Nephron progenitor cell (in vitro differentiated cells): ENCODE measurements around the gene TM9SF4.

Source experiments
- DNase-seq: peaks from one replicate; pipeline ENCODE4 v3.0.0; 2021
- H3K27ac Mint-ChIP-seq: 2 replicates; pipeline ENCODE4 v1.8.0; 2021; ENCODE audit warnings: mild to moderate bottlenecking, moderate library complexity, mixed read lengths
- H3K27me3 Mint-ChIP-seq: 2 replicates; pipeline ENCODE4 v1.8.0; 2021; ENCODE audit warnings: mild to moderate bottlenecking, low read depth, mixed read lengths; ENCODE audit not compliant: poor library complexity
- H3K36me3 Mint-ChIP-seq: 2 replicates; pipeline ENCODE4 v1.8.0; 2021; ENCODE audit warnings: low read depth, mixed read lengths
- H3K4me1 Mint-ChIP-seq: 2 replicates; pipeline ENCODE4 v1.8.0; 2021; ENCODE audit warnings: mixed read lengths
- H3K4me3 Mint-ChIP-seq: 2 replicates; pipeline ENCODE4 v1.8.0; 2021; ENCODE audit warnings: mild to moderate bottlenecking, moderate library complexity, mixed read lengths
- H3K9me3 Mint-ChIP-seq: 2 replicates; pipeline ENCODE4 v1.8.0; 2021; ENCODE audit warnings: mild to moderate bottlenecking, moderate library complexity, mixed read lengths
- TF ChIP-seq, protein P1 (sequence below): fragments of 200-600 bp; sonication (generic); IDR thresholded peaks from 2 replicates; pipeline ENCODE4 v1.5.0; 2021; ENCODE audit warnings: antibody characterized with exemption

Gene TM9SF4

DNA sequence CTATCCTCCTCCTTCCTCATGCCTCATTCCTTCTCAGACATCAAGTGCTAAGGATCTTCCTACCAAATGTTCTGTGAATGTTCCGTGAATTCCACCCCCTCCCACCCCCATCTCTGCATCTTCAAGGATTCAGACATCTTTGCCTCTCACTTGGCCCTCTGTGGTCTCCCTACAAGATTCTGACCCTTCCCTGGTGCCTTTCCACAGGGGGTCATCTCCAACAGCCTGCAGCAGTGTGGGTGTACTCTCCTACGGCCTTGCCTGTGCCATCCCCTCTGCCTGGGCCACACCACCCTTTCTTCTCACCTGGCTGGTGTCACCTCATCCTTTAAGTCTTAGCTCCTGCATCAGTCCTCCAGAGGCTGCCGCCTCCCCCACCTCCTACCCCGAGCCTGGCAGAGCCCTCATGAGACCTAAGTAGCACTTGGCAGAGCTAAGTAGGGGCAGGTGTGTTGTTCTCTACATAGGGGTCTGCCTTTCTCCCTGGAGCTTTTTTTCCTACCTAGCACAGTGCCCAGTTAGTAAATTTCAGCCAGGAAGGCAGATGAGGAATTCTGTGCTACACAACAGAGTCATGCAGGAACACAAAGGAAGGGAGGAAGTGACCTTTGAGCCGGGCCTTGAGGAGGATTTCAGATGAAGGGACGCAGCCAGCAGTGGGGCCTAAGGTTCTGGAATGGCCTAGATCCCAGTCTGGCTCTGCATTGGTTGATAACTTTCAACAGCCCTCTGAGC is 43.1 kb downstream of the TM9SF4 start:
- H3K4me3 Mint-ChIP-seq, result no peak overlapping the region
- no peaks in the 10 kb centered on the region for H3K9me3 Mint-ChIP-seq
- peaks cover 3% of the 10 kb centered on the region for H3K27me3 Mint-ChIP-seq
- peaks cover 67% of the 10 kb centered on the region for H3K36me3 Mint-ChIP-seq
- H3K4me1 Mint-ChIP-seq, result peaks cover 22% of the 10 kb centered on the region
- no peak overlapping the region for H3K27ac Mint-ChIP-seq
- no peak for DNase-seq
- TF ChIP-seq, protein P1, sequence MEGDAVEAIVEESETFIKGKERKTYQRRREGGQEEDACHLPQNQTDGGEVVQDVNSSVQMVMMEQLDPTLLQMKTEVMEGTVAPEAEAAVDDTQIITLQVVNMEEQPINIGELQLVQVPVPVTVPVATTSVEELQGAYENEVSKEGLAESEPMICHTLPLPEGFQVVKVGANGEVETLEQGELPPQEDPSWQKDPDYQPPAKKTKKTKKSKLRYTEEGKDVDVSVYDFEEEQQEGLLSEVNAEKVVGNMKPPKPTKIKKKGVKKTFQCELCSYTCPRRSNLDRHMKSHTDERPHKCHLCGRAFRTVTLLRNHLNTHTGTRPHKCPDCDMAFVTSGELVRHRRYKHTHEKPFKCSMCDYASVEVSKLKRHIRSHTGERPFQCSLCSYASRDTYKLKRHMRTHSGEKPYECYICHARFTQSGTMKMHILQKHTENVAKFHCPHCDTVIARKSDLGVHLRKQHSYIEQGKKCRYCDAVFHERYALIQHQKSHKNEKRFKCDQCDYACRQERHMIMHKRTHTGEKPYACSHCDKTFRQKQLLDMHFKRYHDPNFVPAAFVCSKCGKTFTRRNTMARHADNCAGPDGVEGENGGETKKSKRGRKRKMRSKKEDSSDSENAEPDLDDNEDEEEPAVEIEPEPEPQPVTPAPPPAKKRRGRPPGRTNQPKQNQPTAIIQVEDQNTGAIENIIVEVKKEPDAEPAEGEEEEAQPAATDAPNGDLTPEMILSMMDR, result no peak

DNA sequence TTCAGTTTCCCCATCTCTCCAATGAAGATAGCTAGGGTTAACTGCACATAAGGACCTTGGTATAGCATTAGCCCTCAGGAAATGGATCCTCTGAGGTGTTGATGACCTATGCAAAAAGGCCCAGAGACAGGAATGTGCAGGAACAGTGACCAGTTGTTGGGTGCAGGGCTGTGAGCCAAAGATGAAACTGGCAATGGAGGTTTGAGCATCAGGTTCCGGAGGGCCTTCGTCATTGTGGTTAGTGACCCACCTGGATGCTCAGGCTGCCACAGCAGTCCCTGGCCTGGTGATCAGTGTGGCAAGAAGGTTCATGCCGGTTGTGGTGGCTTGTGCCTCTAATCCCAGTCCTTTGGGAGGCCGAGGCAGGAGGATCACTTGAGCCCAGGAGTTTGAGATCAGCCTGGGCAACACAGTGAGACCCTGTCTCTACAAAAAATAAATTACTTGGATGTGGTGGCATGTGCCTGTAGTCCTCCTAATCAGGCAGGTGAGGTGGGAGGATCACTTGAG is 43.7 kb downstream of the TM9SF4 start:
- no peaks in the 10 kb centered on the region for H3K9me3 Mint-ChIP-seq
- TF ChIP-seq, protein P1, result no peak
- no peak overlapping the region for H3K4me3 Mint-ChIP-seq
- DNase-seq, result no peak
- peaks cover 67% of the 10 kb centered on the region for H3K36me3 Mint-ChIP-seq
- no peak overlapping the region for H3K27ac Mint-ChIP-seq
- H3K4me1 Mint-ChIP-seq, result peaks cover 22% of the 10 kb centered on the region
- H3K27me3 Mint-ChIP-seq, result peaks cover 3% of the 10 kb centered on the region

DNA sequence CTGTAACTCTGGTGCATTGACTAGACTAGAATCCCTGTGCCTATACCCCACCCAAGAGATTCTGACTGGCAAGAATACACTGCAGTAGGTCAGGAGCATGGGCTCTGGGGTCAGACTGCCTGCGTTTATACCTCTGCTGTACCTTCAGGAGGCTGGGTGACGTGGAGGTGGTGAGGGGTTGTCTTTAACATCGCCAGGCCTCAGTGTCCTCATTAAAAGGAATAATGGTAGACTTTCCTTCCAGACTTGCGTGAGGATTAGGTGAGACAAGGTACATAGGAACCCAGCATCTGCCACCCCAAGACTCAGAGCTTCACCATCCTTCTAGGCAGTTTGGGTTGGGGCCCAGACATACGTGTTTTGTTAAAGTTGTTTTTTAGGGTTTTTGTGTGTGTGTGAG is 44.3 kb downstream of the TM9SF4 start:
- no peak for DNase-seq
- Mint-ChIP-seq H3K4me3 (no peak overlapping the region), H3K4me1 (peaks cover 22% of the 10 kb centered on the region), H3K27ac (peak overlapping the region; percentile 39), H3K9me3 (no peaks in the 10 kb centered on the region), H3K36me3 (peaks cover 69% of the 10 kb centered on the region), H3K27me3 (peaks cover 3% of the 10 kb centered on the region)
- TF ChIP-seq, protein P1, result no peak

DNA sequence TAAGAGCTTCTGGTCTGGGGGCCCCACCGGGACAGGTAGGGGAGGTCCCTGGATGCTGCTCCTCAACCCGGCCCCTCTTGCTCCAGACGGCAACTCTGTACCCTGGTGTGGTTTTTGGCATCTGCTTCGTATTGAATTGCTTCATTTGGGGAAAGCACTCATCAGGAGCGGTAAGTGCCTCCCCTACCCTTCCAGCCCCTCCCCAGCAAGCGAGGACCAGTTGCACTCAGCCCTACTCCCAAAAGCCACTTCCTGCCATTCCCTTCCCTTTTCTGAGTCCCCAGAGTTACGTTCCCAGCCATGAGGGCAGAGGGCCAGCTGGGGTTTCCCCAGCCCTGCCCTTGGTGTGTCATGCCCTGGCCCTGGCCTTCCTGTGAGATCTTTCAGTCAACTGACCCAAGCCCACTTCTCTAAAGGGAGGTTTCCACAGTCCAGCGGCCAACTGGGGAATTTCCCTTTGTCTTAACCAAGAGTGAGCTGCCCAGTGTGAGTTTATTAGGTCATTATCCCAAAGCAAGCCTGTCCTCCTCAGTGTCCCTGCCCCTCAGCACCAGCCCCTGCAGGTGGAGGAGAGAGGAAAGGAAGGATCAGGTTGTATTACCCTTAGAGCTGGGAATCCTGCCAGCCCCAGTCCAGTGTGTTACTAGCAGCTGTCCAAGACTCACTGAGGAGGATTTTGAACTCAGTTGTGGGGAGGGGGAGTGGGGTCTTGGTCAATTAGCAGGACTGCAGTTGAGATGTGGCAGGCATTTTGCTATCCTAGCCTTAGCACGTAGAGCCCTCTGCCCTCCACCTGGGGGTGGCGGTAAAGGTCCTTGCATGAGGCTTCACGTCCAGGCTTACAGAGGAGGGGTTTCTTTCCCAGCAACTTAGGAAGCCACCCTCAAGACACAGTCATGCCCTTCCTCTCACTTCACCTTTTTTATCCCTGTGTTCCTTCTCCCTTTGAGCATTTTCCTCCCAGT is 45.8 kb downstream of the TM9SF4 start:
- H3K4me1 Mint-ChIP-seq, result peaks cover 22% of the 10 kb centered on the region
- no peak overlapping the region for H3K4me3 Mint-ChIP-seq
- peaks cover 72% of the 10 kb centered on the region for H3K36me3 Mint-ChIP-seq
- H3K27me3 Mint-ChIP-seq, result peaks cover 3% of the 10 kb centered on the region
- TF ChIP-seq, protein P1, result peak; percentile 48
- H3K27ac Mint-ChIP-seq, result peak overlapping the region; percentile 98
- peak; percentile 59 for DNase-seq
- no peaks in the 10 kb centered on the region for H3K9me3 Mint-ChIP-seq

DNA sequence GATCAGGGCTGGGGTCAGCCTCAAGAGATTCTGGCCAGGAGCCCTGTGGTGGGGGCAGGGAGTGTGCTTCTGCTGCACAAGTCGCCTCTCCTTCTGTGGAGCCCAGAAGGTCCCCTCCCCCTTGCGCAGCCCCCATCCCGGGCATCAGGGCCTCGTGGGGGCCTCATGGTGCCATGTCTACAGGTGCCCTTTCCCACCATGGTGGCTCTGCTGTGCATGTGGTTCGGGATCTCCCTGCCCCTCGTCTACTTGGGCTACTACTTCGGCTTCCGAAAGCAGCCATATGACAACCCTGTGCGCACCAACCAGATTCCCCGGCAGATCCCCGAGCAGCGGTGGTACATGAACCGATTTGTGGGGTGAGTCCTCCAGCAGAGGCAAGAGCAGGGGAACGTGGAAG is 48.1 kb downstream of the TM9SF4 start:
- Mint-ChIP-seq H3K9me3 (no peaks in the 10 kb centered on the region), H3K27ac (no peak overlapping the region), H3K27me3 (peaks cover 3% of the 10 kb centered on the region), H3K4me3 (no peak overlapping the region), H3K4me1 (peaks cover 22% of the 10 kb centered on the region), H3K36me3 (peaks cover 72% of the 10 kb centered on the region)
- no peak for DNase-seq
- TF ChIP-seq, protein P1, result no peak
